Activated CD4-positive, alpha-beta T cell treated with anti-CD3 and anti-CD28 coated beads, Interleukin-2, amount 10 ng/mL, durations not matched to agents 24 days and 14 days (primary cell): ENCODE measurements around the gene CDC16. TPM values are rescaled to one million over a fixed set of nuclear protein-coding genes. Genes with fewer than 3 reads are reported as not detected.
A peak's percentile ranks its signal among the peaks of the same experiment; 100 is the strongest.

ENCODE experiments used
- DNase-seq: peaks from one replicate; pipeline ENCODE4 v3.0.0; 2022
- H3K27ac Mint-ChIP-seq: one replicate; pipeline ENCODE4 v1.8.0; 2022; ENCODE audit warnings: mild to moderate bottlenecking, mixed read lengths
- H3K27me3 Mint-ChIP-seq: one replicate; pipeline ENCODE4 v1.8.0; 2022; ENCODE audit warnings: mixed read lengths
- H3K36me3 Mint-ChIP-seq: one replicate; pipeline ENCODE4 v1.8.0; 2022; ENCODE audit warnings: low read depth, mild to moderate bottlenecking, mixed read lengths
- H3K4me1 Mint-ChIP-seq: one replicate; pipeline ENCODE4 v1.8.0; 2021; ENCODE audit warnings: mixed read lengths
- H3K4me3 Mint-ChIP-seq: one replicate; pipeline ENCODE4 v1.8.0; 2022; ENCODE audit warnings: mild to moderate bottlenecking, moderate library complexity, mixed read lengths
- H3K9me3 Mint-ChIP-seq: one replicate; pipeline ENCODE4 v1.8.0; 2021; ENCODE audit warnings: mixed read lengths
- intact Hi-C: fragments of 100-400 bp; cut with micrococcal nuclease; formaldehyde crosslinking; loops from one replicate; pipeline ENCODE4 v1.15.1; 2023
- total RNA-seq: library from RNA; stranded (reverse); gene quantifications from 2 replicates; pipeline ENCODE4 v1.2.3, GENCODE V29; 2022

The CDC16 gene
- total RNA-seq, 1 donor from 2014 or later = 85.4 TPM

- H3K36me3 Mint-ChIP-seq = peaks cover 19% of the 10 kb centered on the region
- no peak overlapping the region for H3K27ac Mint-ChIP-seq
- H3K4me1 Mint-ChIP-seq = peaks cover 11% of the 10 kb centered on the region
- H3K4me3 Mint-ChIP-seq = no peak overlapping the region
- H3K27me3 Mint-ChIP-seq = no peaks in the 10 kb centered on the region
- H3K9me3 Mint-ChIP-seq = no peaks in the 10 kb centered on the region
- DNase-seq = no peak
- intact Hi-C loops = no loop called here
Observed at GRCh38 chr13:114309086-114309485, 74.4 kb downstream of the CDC16 start.

DNA sequence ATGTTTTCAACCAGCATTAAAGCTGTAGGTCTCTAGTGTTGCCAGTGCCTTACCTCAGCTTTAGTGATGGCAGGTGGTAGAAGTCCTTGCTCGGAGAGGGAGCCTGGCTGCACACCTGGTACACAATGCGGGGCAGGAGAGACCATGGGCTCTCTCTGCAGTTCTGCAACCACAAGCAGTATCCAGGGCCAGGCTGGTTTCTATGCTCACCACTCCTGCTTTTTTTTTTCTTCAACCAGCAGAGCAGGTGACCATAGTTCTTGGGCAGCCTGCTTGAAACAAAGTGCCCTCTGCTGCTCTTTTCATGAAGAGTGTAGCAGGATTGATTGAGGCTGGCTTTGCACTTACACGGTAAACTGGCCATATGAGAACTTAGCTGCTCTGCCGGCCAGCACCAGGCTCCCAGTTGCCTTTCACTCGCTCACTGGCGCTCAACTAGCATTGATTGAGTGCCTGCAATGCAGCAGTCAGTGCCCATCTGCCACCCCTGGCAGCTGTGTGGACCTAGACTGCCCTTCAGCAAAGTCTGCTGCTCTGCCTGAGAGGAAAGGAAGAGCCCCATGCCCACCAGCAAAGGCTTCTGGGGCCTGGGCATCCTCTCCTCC lies 75.2 kb downstream of the CDC16 start:
- intact Hi-C loops = no loop called here
- H3K27me3 Mint-ChIP-seq = no peaks in the 10 kb centered on the region
- H3K4me3 Mint-ChIP-seq = no peak overlapping the region
- H3K27ac Mint-ChIP-seq = no peak overlapping the region
- no peak for DNase-seq
- H3K4me1 Mint-ChIP-seq = peaks cover 11% of the 10 kb centered on the region
- no peaks in the 10 kb centered on the region for H3K9me3 Mint-ChIP-seq
- H3K36me3 Mint-ChIP-seq = peaks cover 14% of the 10 kb centered on the region

DNA sequence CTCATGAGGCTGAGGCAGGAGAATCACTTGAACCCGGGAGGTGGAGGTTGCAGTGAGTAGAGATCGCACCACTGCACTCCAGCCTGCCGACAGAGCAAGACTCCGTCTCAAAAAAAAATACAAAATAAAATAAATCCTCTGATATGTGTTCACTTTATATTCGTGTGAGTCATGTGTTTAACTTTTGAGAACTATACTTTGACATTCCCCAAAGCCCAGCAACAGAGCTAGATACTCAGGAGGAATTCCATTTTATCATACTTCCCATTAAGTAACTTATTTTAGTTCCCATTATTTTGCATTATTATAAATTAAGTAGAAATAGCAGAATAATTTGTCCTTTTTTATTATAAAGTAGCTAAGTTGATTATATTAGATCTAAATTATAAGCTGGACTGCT lies 76.3 kb downstream of the CDC16 start:
- intact Hi-C loops = no loop called here
- Mint-ChIP-seq H3K27me3 (no peaks in the 10 kb centered on the region), H3K4me1 (peaks cover 18% of the 10 kb centered on the region), H3K4me3 (no peak overlapping the region), H3K27ac (no peak overlapping the region), H3K9me3 (no peaks in the 10 kb centered on the region), H3K36me3 (peaks cover 18% of the 10 kb centered on the region)
- DNase-seq = no peak

- no peaks in the 10 kb centered on the region for H3K27me3 Mint-ChIP-seq
- no peak overlapping the region for H3K27ac Mint-ChIP-seq
- DNase-seq = no peak
- H3K4me3 Mint-ChIP-seq = no peak overlapping the region
- H3K9me3 Mint-ChIP-seq = no peaks in the 10 kb centered on the region
- peaks cover 18% of the 10 kb centered on the region for H3K4me1 Mint-ChIP-seq
- H3K36me3 Mint-ChIP-seq = peaks cover 15% of the 10 kb centered on the region
- intact Hi-C loops = no loop called here
Observed at GRCh38 chr13:114311387-114311786, 76.7 kb downstream of the CDC16 start.

DNA sequence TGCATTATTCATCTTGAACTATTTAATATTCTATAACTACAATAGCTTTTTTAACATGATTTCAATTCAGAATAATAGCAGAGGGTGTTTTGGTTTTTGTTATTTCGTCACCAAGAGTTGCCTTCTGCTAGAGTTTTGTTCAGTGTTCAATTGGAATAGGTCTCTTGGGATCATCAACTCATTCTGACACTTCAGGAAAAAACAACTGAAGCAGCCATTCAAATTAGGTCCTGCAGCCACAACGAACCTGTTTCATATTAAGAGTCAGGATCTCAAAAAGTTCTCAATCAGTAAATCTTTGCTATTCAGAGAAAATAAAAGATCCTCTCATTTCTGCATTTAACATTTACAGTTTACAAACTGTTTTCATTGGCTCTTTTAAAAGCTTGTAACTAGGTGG lies 77.2 kb downstream of the CDC16 start:
- H3K4me1 Mint-ChIP-seq = peaks cover 18% of the 10 kb centered on the region
- DNase-seq = no peak

GRCh38 chr13:114313061-114313860 lies 78.6 kb downstream of the CDC16 start:
- Mint-ChIP-seq H3K9me3 (no peaks in the 10 kb centered on the region), H3K4me3 (peak overlapping the region; percentile 86), H3K36me3 (peaks cover 12% of the 10 kb centered on the region), H3K27me3 (no peaks in the 10 kb centered on the region), H3K4me1 (peaks cover 24% of the 10 kb centered on the region), H3K27ac (peak overlapping the region; percentile 94)
- intact Hi-C loops = no loop called here
- DNase-seq = peak; percentile 64

More for the DNA sequence above, 77.2 kb downstream of the CDC16 start:
- intact Hi-C loops = no loop called here
- H3K36me3 Mint-ChIP-seq = peaks cover 15% of the 10 kb centered on the region
- H3K4me3 Mint-ChIP-seq = no peak overlapping the region
- H3K27me3 Mint-ChIP-seq = no peaks in the 10 kb centered on the region
- H3K27ac Mint-ChIP-seq = no peak overlapping the region
- H3K9me3 Mint-ChIP-seq = no peaks in the 10 kb centered on the region

DNA sequence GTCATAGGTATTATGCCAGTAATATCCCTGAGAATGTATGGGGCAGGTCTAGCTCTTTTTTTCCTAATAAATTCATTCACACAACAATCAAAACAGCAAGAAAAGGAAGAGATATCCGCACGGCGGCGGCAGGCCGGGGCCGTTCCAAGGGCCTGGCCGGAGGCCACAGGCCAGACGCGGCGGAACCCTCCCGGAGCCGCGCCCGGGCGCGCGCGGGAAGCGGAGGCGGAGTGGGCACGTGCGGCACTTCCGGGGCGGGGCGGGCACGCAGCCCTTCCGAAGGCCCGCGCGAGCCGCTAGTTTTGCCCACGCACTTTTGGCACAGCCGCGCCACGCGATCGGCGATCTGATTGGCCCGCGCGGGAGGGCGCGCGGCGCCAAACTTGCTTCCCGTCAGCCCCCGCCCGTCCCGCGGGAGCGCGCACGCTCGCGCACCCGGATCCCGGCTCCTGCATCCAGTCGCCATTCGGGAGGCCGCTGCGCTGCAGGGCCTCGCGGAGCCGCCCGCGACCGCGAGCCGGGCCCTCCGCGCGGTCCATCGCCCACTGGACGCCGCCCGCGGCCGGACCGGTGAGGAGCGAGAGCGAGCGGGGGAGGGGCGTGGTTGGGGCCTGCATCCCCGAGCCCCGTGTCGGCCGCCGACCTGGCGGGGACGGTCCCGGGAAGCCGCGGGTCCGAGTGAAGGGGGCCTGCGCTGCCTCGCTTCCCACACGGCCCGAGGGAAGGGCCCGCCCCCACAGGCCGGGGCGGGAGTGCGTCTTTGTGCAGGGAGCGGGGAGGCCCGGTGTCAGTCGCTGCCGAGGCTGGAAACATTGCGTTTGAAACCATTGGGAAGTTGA lies 79.6 kb downstream of the CDC16 start, which contains the start of gene CHAMP1:
TSS of gene CHAMP1 (plus strand) at position 430 of the 839 bp plus-strand sequence. CDS start 9,340 bp downstream, outside the sequence.
- Mint-ChIP-seq H3K27me3 (no peaks in the 10 kb centered on the region), H3K4me1 (peaks cover 33% of the 10 kb centered on the region), H3K9me3 (no peaks in the 10 kb centered on the region), H3K27ac (peak within 1 kb of the TSS; percentile 94), H3K36me3 (peaks cover 18% of the 10 kb centered on the region), H3K4me3 (peak within 1 kb of the TSS; percentile 86)
- intact Hi-C loops = loop anchor here (1.0 kb wide), 1 partner anchor 33 kb away; the partner anchor contains the start of gene UPF3A
- peak; percentile 98 for DNase-seq

- Mint-ChIP-seq H3K36me3 (peaks cover 26% of the 10 kb centered on the region), H3K4me1 (peaks cover 42% of the 10 kb centered on the region), H3K27ac (peak overlapping the region; percentile 62), H3K4me3 (peak overlapping the region; percentile 84), H3K9me3 (no peaks in the 10 kb centered on the region), H3K27me3 (no peaks in the 10 kb centered on the region)
- intact Hi-C loops = no loop called here
- peak; percentile 61 for DNase-seq
Observed at GRCh38 chr13:114315074-114315785, 80.5 kb downstream of the CDC16 start.

GRCh38 chr13:114318624-114319023 lies 83.9 kb downstream of the CDC16 start:
- H3K4me1 Mint-ChIP-seq = peaks cover 39% of the 10 kb centered on the region
- DNase-seq = no peak
- peak overlapping the region; percentile 28 for H3K4me3 Mint-ChIP-seq
- intact Hi-C loops = no loop called here
- no peaks in the 10 kb centered on the region for H3K27me3 Mint-ChIP-seq
- H3K27ac Mint-ChIP-seq = peak overlapping the region; percentile 45
- H3K9me3 Mint-ChIP-seq = no peaks in the 10 kb centered on the region
- H3K36me3 Mint-ChIP-seq = peaks cover 49% of the 10 kb centered on the region

DNA sequence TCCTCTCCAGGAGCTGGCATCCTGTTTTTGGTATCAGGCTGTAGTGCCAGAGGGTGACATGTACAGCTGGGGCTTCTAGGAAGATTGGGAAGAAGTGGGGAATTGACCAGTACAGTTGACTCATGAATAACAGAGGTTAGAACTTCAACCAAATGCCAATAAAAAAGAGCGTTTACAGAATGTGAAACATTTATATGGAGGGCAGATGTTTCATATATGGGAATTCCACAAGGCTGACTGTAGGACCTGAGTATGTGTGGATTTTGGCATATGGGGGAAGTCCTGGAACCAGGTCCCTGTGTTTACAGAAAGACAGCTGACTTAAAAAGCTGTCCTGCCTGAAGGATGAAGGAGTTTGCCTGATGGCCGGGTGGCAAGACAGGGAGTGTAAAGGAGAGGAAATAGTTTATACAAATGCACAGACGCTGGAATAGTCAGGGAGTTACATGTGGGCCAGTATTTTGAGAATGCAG lies 84.8 kb downstream of the CDC16 start:
- no peaks in the 10 kb centered on the region for H3K9me3 Mint-ChIP-seq
- H3K27me3 Mint-ChIP-seq = no peaks in the 10 kb centered on the region
- H3K4me1 Mint-ChIP-seq = peaks cover 41% of the 10 kb centered on the region
- no peak for DNase-seq
- H3K27ac Mint-ChIP-seq = peak overlapping the region; percentile 69
- intact Hi-C loops = no loop called here
- no peak overlapping the region for H3K4me3 Mint-ChIP-seq
- peaks cover 54% of the 10 kb centered on the region for H3K36me3 Mint-ChIP-seq

DNA sequence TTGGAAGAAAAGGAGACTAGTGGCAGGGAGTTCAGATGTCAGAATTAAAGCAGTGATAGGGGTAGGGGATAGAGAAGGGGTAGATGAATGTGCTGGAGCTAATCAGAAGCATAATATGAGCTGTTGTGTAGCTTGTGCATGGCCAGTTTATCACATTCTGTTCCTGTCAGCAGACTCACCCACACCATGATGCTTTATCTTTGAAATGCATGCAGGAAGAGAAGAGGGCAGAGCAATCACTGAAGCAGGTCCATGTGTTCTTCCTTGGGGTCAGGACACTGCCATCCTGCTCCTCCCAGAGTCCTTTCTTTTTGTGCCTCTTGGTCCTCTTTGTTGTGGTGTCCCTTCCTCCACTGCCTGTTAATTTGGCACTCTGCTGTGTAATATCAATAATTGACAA lies 85.4 kb downstream of the CDC16 start:
- H3K27ac Mint-ChIP-seq = peak overlapping the region; percentile 69

DNA sequence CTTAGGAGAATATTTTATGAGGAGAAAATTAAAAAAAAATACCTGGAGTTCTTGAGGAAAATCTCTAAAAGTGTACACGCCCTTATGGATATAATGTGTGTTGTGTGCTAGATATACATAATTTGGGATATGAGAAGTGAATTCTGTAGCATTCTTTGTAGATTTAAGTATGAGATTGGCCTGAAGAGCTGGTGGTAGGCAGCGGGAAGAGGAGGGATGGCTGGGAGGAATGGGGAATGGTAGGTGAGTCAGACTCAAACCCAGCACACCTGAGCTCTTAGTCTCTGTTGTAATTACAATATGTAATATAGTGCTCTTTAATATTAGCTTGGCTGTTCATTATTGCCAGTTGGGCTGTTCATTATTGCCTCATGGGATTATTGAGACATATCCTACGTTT lies 86.6 kb downstream of the CDC16 start:
- intact Hi-C loops = no loop called here
- H3K36me3 Mint-ChIP-seq = peaks cover 60% of the 10 kb centered on the region
- no peaks in the 10 kb centered on the region for H3K27me3 Mint-ChIP-seq
- DNase-seq = no peak
- H3K9me3 Mint-ChIP-seq = no peaks in the 10 kb centered on the region
- H3K4me3 Mint-ChIP-seq = no peak overlapping the region
- H3K27ac Mint-ChIP-seq = no peak overlapping the region
- peaks cover 41% of the 10 kb centered on the region for H3K4me1 Mint-ChIP-seq

More for the DNA sequence above, 85.4 kb downstream of the CDC16 start:
- Mint-ChIP-seq H3K4me1 (peaks cover 39% of the 10 kb centered on the region), H3K36me3 (peaks cover 56% of the 10 kb centered on the region), H3K4me3 (no peak overlapping the region), H3K9me3 (no peaks in the 10 kb centered on the region), H3K27me3 (no peaks in the 10 kb centered on the region)
- DNase-seq = no peak
- intact Hi-C loops = no loop called here
